ENCODE data around the gene ATP2C2.

- TF ChIP-seq CTCF (IDR thresholded peaks at IDR 0.05), result no peak
- no peak for TF ChIP-seq POLR2A (IDR thresholded peaks at IDR 0.05)
These were observed 40.3 kb upstream of the ATP2C2 start for GRCh38 chr16:84327926-84328505.
